RPMI8226 (cell line): ENCODE results near the gene MED29.
"Not testable (repeated sequence)": the region's sequence is repeated elsewhere in the genome, so short reads cannot be mapped to it uniquely, and the experiment has no call there.

Source experiments
- DNase-seq: peaks from one replicate; pipeline ENCODE4 v3.0.0-alpha.2; 2015

The MED29 gene

GRCh38 chr19:39372047-39372802 is 19.0 kb upstream of the MED29 start:
- DNase-seq, result no peak

DNA sequence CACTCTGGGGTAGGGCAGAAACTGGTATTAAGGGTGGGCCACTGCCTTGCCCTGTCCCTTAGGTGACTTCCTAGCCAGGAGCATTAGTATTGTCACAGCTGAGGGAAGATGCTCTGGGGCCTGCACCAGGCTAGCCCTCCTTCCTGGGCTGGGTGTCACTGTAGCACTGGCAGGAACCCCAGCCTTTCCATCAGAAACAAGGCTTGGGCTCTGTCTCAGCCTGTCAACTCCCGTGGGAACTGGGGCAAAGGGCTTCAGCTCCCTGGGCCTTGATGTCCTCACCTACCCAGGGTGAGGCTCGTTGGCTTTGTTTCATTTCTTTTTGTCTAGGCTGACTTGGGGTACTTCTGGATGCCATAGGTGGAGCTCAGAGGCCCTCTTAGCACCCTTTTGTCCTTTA is 18.2 kb upstream of the MED29 start:
- no peak for DNase-seq

GRCh38 chr19:39375929-39376328 is 15.2 kb upstream of the MED29 start:
- DNase-seq, result no peak

DNA sequence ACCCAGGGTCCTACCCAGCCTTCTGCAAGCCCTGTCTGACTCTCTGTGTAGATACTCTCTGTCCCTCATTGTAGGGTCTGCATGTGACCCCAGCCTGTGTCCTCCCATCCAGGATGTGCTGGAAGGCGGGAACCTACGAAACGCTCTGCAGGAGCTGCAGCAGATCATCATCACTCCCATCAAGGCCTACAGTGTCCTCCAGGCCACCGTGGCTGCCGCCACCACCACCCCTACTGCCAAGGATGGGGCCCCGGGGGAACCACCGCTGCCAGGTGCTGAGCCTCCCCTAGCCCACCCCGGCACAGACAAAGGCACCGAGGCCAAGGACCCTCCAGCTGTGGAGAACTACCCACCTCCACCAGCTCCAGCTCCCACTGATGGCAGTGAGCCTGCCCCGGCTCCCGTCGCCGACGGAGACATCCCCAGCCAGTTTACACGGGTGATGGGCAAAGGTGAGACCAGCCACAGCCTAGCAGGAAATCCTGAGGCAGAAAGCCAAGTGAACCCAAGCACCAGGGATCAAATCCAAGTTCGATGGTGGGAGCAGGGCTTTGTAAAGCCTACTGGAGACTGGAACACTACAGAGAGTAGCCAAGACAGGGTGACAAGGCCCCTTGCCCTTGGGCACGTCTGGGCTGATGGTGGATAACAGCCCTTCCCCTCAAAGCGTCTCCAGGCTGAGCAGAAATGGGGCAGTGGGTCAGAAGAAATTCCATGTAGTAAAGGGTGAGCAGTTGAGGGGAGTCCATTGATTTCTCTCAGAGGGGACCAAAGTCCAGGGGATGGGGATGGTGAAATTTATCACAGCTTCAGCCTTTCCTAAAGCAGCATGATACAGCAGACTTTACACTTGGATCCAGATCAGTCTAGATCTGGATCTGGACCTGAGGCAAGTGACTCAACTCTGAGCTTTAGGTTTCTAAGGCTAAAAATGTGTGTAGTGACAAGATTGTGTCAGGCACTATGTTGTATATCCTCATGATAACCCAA is 13.5 kb upstream of the MED29 start:
- no peak for DNase-seq

DNA sequence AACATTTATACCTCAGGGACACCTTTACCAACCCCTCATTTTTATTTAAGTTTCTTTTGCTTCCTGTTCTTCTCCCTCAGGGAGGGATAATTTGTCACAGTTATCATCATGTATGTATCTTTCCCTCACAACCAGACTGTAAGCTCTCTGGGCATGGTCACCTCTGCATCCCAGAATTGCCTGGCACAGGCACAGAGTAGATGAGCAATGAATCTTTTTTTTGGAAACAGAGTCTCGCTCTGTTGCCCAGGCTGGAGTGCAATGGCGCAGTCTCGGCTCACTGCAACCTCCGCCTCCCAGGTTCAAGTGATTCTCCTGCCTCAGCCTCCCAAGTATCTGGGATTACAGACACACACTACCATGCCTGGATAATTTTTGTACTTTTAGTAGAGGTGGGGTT is 11.8 kb upstream of the MED29 start:
- DNase-seq, result not testable (repeated sequence)

- DNase-seq, result no peak
Measured at GRCh38 chr19:39379865-39380396, 11.2 kb upstream of the MED29 start.

DNA sequence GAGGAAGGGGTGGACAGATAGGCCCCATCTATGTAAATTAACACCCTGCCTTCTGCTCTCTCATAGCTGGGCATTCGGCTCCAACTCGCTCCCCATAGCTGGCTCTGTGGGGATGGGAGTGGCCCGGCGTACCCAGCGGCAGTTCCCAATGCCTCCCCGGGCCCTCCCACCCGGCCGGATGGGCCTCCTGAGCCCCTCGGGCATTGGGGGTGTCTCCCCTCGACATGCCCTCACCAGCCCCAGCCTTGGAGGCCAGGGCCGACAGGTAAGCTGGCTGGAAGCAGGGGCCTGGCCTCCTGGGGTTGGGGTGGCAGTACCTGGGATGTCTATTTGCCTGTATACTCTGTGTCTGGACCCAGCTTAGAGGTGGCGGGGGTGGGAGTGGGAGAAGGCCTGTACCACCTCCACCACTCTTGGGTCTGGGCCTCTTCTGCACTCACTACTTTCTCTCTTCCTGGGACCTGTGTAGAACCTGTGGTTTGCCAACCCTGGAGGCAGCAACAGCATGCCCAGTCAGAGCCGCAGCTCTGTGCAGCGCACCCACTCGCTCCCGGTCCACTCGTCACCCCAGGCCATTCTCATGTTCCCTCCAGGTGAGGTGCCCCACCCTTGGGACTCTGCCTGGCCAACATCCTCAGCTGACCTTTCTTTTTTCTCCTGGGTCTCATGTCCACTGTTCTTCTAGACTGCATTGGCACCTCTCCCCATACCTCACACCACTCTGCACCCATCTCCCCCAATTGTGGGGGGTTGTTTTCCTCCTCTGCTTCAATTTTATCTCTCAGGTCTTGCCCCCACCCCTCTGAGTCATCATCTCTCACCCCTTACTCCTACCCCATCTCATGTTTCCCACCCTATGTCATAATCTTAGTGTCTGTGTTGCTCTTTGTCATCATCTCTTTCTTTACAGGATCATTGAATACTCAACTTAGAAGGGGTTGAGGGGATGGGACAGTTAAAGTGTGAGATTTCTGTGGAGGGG is 10.4 kb upstream of the MED29 start:
- DNase-seq, result no peak

DNA sequence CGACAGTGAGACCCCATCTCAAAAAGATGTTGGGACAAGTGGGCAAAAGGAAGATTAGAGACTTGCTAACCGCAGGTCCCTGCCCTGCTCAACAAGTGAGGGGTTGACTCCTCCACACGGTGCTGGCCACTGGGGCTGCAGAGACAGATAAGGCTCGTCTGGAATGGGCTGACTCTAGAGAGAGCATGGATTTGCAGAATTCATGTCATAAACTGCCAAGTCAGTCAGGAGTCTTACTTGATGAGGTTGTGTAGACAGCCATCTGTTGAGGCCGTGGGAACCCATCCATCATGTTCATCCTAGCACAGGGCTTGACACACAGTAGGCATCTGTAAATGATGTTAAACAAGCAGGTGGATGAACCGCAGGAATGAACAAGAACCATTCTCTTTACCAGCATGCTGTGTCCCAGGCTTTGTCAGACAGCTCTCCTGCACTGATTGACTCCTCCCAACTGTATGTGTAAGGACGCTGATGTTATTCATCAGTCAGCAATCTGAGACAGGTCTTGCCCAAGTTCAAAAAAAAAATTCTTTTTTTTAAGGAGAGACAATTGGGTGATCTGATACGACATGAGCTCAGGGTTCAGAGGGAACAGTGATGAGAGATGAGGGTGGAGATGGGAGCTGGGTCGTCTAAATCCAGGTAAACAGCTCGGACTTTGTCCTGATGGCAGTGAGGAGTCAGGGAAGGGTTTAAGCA is 9.1 kb upstream of the MED29 start:
- DNase-seq, result no peak

GRCh38 chr19:39382991-39383828 is 8.0 kb upstream of the MED29 start:
- no peak for DNase-seq

- no peak for DNase-seq
Measured at GRCh38 chr19:39384839-39385568, 6.2 kb upstream of the MED29 start.

DNA sequence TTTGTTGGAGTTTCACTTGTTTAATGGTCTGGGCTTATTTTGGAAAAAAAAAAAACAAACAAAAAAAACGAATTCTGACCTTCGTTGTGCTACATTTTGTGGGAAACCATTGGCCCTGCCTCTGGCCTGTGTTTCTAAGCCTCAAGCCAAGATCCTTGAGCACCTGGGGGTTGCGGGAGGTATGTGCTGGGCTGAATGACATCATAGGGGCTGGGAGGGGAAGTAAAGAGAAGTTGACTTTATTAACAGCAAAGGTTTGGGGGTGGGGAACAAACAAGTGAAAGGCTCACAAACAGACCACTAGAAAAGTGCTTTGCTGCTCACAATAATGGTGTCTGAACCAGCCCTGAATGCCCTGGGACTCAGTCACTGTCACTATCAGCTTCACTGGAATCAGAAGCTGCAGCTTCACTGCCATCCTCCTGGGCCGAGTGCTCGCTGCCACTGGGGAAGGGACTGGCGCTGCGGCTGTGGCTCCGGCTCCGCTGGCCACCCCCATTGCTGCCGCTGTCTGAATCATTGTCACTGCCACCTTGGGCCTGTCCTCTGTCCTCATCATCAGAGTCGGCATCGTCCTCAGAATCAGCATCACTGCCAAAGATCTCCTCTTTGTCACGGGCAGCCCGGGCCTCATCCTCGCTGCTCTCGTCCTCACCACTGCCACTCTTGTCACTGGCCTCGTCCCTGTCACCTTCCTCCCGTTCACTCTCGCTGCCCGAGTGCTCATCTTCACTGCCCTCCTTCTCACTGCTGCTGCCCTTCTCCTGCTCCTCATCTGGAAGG is 5.4 kb upstream of the MED29 start:
- DNase-seq, result no peak

DNA sequence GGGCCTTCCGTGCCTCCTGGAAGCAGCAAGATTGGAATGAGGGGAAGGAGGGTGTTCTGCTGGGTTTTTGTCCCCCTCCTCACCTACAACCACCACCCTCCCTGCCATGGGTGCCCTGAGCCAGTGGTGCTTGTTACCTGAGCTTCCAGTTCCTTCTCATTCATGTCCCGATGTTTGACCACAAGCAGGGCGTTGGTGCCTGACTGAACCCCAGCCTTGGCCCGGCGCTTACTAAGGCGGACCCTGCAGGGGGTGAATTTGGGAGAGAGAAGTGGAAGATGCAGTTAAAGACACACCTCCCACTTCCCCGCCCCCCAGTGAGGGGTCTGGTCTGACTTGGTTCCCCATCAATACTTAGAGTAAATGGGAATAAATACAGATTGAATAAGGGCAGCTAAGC is 4.6 kb upstream of the MED29 start:
- no peak for DNase-seq

DNA sequence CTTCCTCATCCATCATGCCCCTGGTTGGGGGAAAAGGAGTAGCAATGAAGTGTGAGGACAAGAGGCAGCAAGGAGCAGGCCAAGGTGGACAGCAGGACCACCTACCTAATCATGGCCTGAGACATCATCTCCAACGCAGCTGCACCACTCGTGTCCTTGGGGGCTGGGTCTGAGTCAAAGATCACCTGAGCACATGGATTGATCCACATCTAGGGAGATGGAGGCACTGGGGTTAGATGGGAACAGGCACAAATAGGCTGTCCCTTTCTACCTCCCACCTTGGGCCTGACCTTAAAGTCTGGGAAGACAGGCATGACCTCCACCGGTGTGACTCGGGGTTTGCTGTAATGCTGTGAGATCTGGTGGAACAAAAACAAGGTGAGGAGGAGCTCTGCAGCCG is 2.5 kb upstream of the MED29 start:
- no peak for DNase-seq

DNA sequence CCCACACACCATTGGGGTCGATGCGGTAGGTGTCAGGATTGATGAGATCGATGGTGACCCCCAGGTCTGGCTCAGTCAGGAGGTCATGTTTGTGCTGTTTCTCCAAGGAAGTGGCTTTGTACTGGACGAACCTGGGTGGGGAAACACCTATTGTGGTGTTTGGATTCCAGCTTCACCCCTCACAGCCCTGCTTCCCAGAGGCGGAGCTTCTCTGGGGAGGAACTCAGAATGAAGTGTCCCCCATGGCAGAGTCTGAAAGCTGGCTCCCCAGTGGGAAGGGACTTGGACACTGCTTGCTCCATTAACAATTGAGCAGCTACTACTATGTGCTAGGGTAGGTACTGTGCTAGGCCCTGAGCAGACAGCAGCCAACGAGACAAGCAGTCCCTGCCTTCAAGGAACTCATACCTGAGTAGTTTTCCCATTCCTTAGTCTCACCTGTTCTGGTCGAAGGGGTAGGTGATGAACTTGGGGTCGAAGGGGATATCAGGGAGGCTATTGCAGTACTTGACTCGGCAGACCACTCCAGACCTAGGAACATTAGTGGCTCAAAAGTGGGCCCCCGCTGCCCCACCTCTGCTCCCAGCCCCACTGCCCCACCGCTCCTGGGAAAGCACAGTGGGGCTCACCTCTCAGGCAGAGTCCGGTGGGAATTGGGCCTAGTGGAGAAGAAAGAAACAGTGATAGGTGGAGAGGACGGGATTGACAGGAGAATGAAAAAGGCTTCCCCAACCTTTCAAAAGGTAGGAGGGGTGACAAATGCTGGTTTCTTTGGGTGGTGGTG is 1.4 kb upstream of the MED29 start:
- no peak for DNase-seq

GRCh38 chr19:39390451-39390750 is 777 bp upstream of the MED29 start:
- DNase-seq, result no peak

DNA sequence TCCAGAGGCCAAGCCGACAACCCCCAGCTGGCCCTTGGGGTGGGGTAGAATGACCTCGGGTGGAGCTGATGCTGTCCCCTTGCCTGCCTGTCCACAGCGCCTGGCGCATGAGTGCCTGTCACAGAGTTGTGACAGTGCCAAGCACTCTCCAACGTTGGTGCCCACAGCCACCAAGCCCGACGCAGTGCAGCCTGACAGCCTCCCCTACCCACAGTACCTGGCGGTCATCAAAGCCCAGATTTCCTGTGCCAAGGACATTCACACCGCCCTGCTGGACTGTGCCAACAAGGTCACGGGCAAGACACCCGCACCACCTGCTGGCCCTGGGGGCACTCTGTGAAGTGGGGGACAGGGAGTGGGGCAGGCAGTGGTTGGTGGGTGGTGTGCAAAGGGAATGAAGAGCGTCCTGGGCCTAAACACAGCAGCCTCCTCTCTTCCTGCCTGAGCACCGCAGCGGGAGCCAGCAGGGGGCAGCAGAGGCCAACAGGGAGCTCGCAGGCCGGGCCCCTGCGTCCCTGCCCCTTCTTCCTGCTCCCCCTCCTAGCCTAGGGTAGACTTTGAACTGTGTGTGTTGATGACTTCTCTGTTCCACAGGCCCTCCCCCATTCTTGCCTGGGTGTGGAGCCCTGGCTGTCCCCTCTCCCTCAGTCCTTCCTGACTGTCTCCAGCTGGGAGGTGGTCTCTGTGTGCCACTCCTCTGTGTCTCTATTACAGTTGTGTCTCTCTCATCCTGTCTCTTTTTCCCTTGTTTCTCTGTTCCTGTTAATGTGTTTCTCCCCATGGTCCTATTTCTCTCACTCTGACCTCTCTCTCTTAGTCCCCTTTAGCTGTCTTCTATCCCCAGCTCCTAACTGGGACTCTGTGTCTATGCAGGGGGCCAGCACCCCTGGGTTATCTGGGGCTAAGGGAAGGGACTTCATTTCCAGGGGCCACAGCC is 6.5 kb downstream of the MED29 start:
- peak; percentile 87 for DNase-seq

DNA sequence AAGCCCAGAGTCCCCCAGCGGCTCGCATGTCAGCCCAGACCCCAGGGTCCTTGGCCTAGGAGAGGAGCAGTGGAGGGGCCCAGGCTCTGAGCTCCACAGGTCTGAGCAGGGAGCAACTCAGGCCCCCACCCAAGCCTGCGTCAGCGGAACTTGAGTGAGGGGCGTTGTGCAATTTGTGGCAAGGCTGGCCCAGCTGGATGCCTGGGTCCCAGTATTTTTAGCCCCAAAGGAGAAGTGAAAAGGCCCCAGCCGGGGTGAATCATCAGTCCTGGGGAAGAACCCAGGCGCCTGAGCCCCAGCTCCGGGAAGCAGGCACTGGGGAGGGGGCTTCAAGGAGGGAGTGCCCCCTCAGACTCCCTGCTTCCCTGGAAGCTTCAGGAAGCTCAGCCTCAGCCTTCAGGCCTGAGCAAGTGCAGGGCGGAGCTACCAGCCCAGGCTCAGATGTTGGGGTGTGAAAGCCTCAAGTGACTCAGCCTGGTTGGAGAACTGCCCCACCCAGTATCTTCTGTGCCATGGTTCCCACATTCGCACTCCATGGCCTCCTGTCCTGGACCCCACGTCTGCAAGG is 7.2 kb downstream of the MED29 start:
- DNase-seq, result no peak
